IMR-90 (cell line): Measurements from ENCODE around the gene CFAP45. TPM values are rescaled to one million over a fixed set of nuclear protein-coding genes. Genes with fewer than 3 reads are reported as not detected.

Experiments used
- ATAC-seq: fragments of 200-7000 bp; cut with Tn5 transposase; 2 replicates; pipeline ENCODE4 v1.9.1; 2020; ENCODE audit warnings: low read depth, mild to moderate bottlenecking, moderate library complexity
- BruUV-seq: library from RNA; stranded (reverse); fragments of 400-500 nt; replicated peaks from 2 replicates; lab custom pipeline; 2021; lab: Mats Ljungman, UMichigan
- CTCF ChIA-PET: fragments of 300-600 bp; formaldehyde crosslinking; extraction: SDS; loops from one replicate; lab custom pipeline; 2021; ENCODE audit warnings: antibody characterized with exemption; lab: Yijun Ruan, JAX
- POLR2A ChIA-PET: fragments of 300-600 bp; sonication (Branson Sonifier 250); formaldehyde crosslinking; loops from one replicate; lab custom pipeline; 2022; ENCODE audit warnings: antibody characterized with exemption; ENCODE audit not compliant: unreplicated experiment; lab: Charles Lee
- DNase-seq: peaks from one replicate; pipeline ENCODE4 v3.0.0; 2013
- H2AFZ ChIP-seq: replicated peaks from 2 replicates; pipeline ENCODE3; 2013; ENCODE audit warnings: low read length, mild to moderate bottlenecking; ENCODE audit not compliant: poor library complexity
- H2AK5ac ChIP-seq: 2 replicates; pipeline ENCODE4 v1.6.1; 2013; ENCODE audit warnings: low read depth, low read length, inconsistent platforms
- H2AK9ac ChIP-seq: replicated peaks from 2 replicates; pipeline ENCODE3; 2013; ENCODE audit warnings: mild to moderate bottlenecking, low read depth, low read length, moderate library complexity; ENCODE audit not compliant: poor library complexity
- H2BK120ac ChIP-seq: 2 replicates; pipeline ENCODE4 v1.6.1; 2013; ENCODE audit warnings: low read depth, low read length, inconsistent platforms
- H2BK15ac ChIP-seq: 3 replicates; pipeline ENCODE4 v1.6.1; 2013; ENCODE audit warnings: low read depth, low read length, inconsistent platforms
- H2BK20ac ChIP-seq: 2 replicates; pipeline ENCODE4 v1.6.1; 2013; ENCODE audit warnings: low read depth, mild to moderate bottlenecking, inconsistent platforms, low read length, moderate library complexity
- H2BK5ac ChIP-seq: 2 replicates; pipeline ENCODE4 v1.6.1; 2013; ENCODE audit warnings: mild to moderate bottlenecking, low read depth, low read length, inconsistent platforms; ENCODE audit not compliant: poor library complexity, severe bottlenecking
- H3K14ac ChIP-seq: replicated peaks from 2 replicates; pipeline ENCODE4 v1.6.1; 2013; ENCODE audit warnings: low read depth, low read length, inconsistent platforms
- H3K18ac ChIP-seq: 2 replicates; pipeline ENCODE4 v1.6.1; 2013; ENCODE audit warnings: low read depth, low read length, control low read depth
- H3K23ac ChIP-seq: 2 replicates; pipeline ENCODE4 v1.6.1; 2013; ENCODE audit warnings: low read depth, low read length, inconsistent platforms
- H3K27ac ChIP-seq: 2 replicates; pipeline ENCODE4 v1.5.1; 2013; ENCODE audit warnings: mild to moderate bottlenecking, control low read depth, low read length; ENCODE audit not compliant: insufficient read depth
- H3K27me3 ChIP-seq: 2 replicates; pipeline ENCODE4 v1.6.1; 2013; ENCODE audit warnings: low read length; ENCODE audit not compliant: control insufficient read depth, insufficient read depth
- H3K36me3 ChIP-seq: 2 replicates; pipeline ENCODE4 v1.6.1; 2013; ENCODE audit warnings: low read length, mixed read lengths; ENCODE audit not compliant: control insufficient read depth, insufficient read depth
- H3K4ac ChIP-seq: 2 replicates; pipeline ENCODE4 v1.6.1; 2013; ENCODE audit warnings: low read depth, low read length, inconsistent platforms
- H3K4me1 ChIP-seq: 2 replicates; pipeline ENCODE4 v1.6.1; 2013; ENCODE audit warnings: low read length, mixed read lengths; ENCODE audit not compliant: control insufficient read depth, insufficient read depth
- H3K4me2 ChIP-seq: 2 replicates; pipeline ENCODE4 v1.6.1; 2013; ENCODE audit warnings: low read depth, mild to moderate bottlenecking, control low read depth, low read length, moderate library complexity
- H3K4me3 ChIP-seq: 2 replicates; pipeline ENCODE4 v1.5.1; 2013; ENCODE audit warnings: low read depth, mild to moderate bottlenecking, control low read depth, low read length, moderate library complexity; ENCODE audit not compliant: insufficient read depth
- H3K56ac ChIP-seq: 2 replicates; pipeline ENCODE4 v1.6.1; 2013; ENCODE audit warnings: low read length, inconsistent platforms; ENCODE audit not compliant: insufficient read depth; ENCODE audit errors: extremely low read depth
- H3K79me1 ChIP-seq, 2 experiments: 2 replicates each; pipeline ENCODE4 v1.6.1; 2013; ENCODE audit warnings: low read length in 2 of 2, inconsistent platforms in 1 of 2, low read depth in 1 of 2
- H3K9ac ChIP-seq: 2 replicates; pipeline ENCODE4 v1.6.1; 2013; ENCODE audit warnings: low read depth, low read length, control low read depth
- H3K9me1 ChIP-seq: 2 replicates; pipeline ENCODE4 v1.6.1; 2013; ENCODE audit warnings: low read length, inconsistent platforms; ENCODE audit not compliant: insufficient read depth
- H3K9me3 ChIP-seq: 2 replicates; pipeline ENCODE4 v1.6.1; 2013; ENCODE audit warnings: low read length; ENCODE audit not compliant: control insufficient read depth, insufficient read depth
- H4K20me1 ChIP-seq: 2 replicates; pipeline ENCODE4 v1.6.1; 2013; ENCODE audit warnings: low read length, inconsistent platforms; ENCODE audit not compliant: insufficient read depth
- H4K5ac ChIP-seq: 2 replicates; pipeline ENCODE4 v1.6.1; 2013; ENCODE audit warnings: mild to moderate bottlenecking, low read depth, low read length, control low read depth
- H4K8ac ChIP-seq, 2 experiments: 2 replicates each; pipeline ENCODE4 v1.6.1; 2013; ENCODE audit warnings: low read depth in 2 of 2, low read length in 2 of 2, control low read depth in 1 of 2, inconsistent platforms in 1 of 2
- H4K91ac ChIP-seq: 2 replicates; pipeline ENCODE4 v1.6.1; 2013; ENCODE audit warnings: low read depth, low read length, inconsistent platforms; ENCODE audit not compliant: insufficient read depth
- CEBPB ChIP-seq: IDR thresholded peaks from 2 replicates; pipeline ENCODE4 v1.6.1; 2012; ENCODE audit warnings: low read depth, low read length, improper control_type of control experiment
- CHD1 ChIP-seq: IDR thresholded peaks from 2 replicates; pipeline ENCODE4 v1.6.1; 2012; ENCODE audit warnings: low read depth, low read length, improper control_type of control experiment
- ELK1 ChIP-seq: fragments of 150-350 bp; IDR thresholded peaks from 2 replicates; pipeline ENCODE4 v1.6.1; 2016; ENCODE audit warnings: low read depth, mild to moderate bottlenecking, low read length, moderate library complexity, borderline replicate concordance
- FOS ChIP-seq: fragments of 150-350 bp; IDR thresholded peaks from 2 replicates; pipeline ENCODE4 v1.6.1; 2016; ENCODE audit warnings: low read depth, low read length
- MAFK ChIP-seq: IDR thresholded peaks from 2 replicates; pipeline ENCODE4 v1.6.1; 2012; ENCODE audit warnings: low read depth, low read length, improper control_type of control experiment
- MXI1 ChIP-seq: IDR thresholded peaks from 2 replicates; pipeline ENCODE4 v1.6.1; 2012; ENCODE audit warnings: low read depth, mild to moderate bottlenecking, low read length, moderate library complexity, borderline replicate concordance
- POLR2A ChIP-seq: IDR thresholded peaks from 2 replicates; pipeline ENCODE4 v1.6.1; 2012; ENCODE audit warnings: mild to moderate bottlenecking, low read depth, low read length
- RAD21 ChIP-seq: IDR thresholded peaks from 2 replicates; pipeline ENCODE4 v1.6.1; 2012; ENCODE audit warnings: low read length, improper control_type of control experiment
- RCOR1 ChIP-seq: IDR thresholded peaks from 2 replicates; pipeline ENCODE4 v1.6.1; 2012; ENCODE audit warnings: mild to moderate bottlenecking, low read length, improper control_type of control experiment; ENCODE audit not compliant: insufficient replicate concordance
- USF2 ChIP-seq: fragments of 150-350 bp; IDR thresholded peaks from 2 replicates; pipeline ENCODE4 v1.6.1; 2017; ENCODE audit warnings: mild to moderate bottlenecking, antibody characterized with exemption, low read length, low read depth
- WGBS, 2 experiments: methylation state at CpG; one replicate each; pipeline versions ENCODE4 v1.1.5 to v1.1.7; 2013; ENCODE audit warnings: missing lambda C conversion rate in 2 of 2; ENCODE audit not compliant: insufficient read length in 1 of 2; ENCODE audit errors: extremely low coverage in 2 of 2; 5-methylcytosine and 5-hydroxymethylcytosine counted together
- dilution Hi-C: fragments of 300-500 bp; cut with HindIII; formaldehyde crosslinking; loops from one replicate; pipeline ENCODE4 v1.14.3; 2018; ENCODE audit warnings: low sequenced_read_pairs; ENCODE audit not compliant: unreplicated experiment
- in situ Hi-C: fragments of 300-500 bp; cut with MboI; formaldehyde crosslinking; loops from 3 replicates; pipeline ENCODE4 v1.14.3; 2019; ENCODE audit warnings: low sequenced_read_pairs, inconsistent platforms, mixed read lengths
- intact Hi-C: fragments of 100-400 bp; cut with micrococcal nuclease; formaldehyde crosslinking; loops from 2 replicates; pipeline ENCODE4 v1.10.0; 2022
- polyA plus RNA-seq, 3 experiments: library from polyadenylated mRNA; depleted of rRNA; stranded (reverse); fragments of >200 nt; gene quantifications; 2 replicates each; pipeline ENCODE4 v1.2.3, GENCODE V29; 2012; ENCODE audit warnings: low replicate concordance in 1 of 3
- total RNA-seq: library from RNA; depleted of rRNA; stranded (reverse); fragments of >200 nt; gene quantifications from 2 replicates; pipeline ENCODE4 v1.2.3, GENCODE V29; 2012

The CFAP45 gene
- total and polyA plus RNA-seq, 2 of the 4 experiments (the other 2 are of a cell fraction), result 0.51 to 0.72 TPM

GRCh38 chr1:159939678-159940002 is 39.7 kb upstream of the CFAP45 start:
- Histone ChIP-seq H4K91ac (no peak overlapping the region), H3K9ac (no peak overlapping the region), H3K4me1 (no peaks in the 10 kb centered on the region), H2AK9ac (no peak overlapping the region), H2BK15ac (no peak overlapping the region), H3K56ac (no peak overlapping the region), H3K36me3 (no peaks in the 10 kb centered on the region), H3K79me1 (no peaks in the 10 kb centered on the region), H3K18ac (no peak overlapping the region), H3K27ac (no peak overlapping the region), H4K5ac (no peak overlapping the region), H4K8ac (no peak overlapping the region), H2BK20ac (no peak overlapping the region), H3K27me3 (peaks cover 62% of the 10 kb centered on the region), H3K4ac (no peak overlapping the region), H3K9me3 (no peaks in the 10 kb centered on the region), H2AFZ (no peak overlapping the region), H2AK5ac (no peak overlapping the region), H3K23ac (no peak overlapping the region), H3K9me1 (no peaks in the 10 kb centered on the region), H2BK5ac (no peak overlapping the region), H3K14ac (no peak overlapping the region), H3K4me3 (no peak overlapping the region), H2BK120ac (no peak overlapping the region), H4K20me1 (no peaks in the 10 kb centered on the region), H3K4me2 (no peak overlapping the region)
- ATAC-seq, result no peak
- dilution Hi-C loops, result no loop called here
- WGBS, 2 experiments, result 50% methylated on average over 2 of the region's 3 CpGs; no CpG with 5 or more reads in 1 of the 2 experiments
- in situ Hi-C loops, result loop anchor here (5.0 to 10.0 kb wide), 2 partner anchors 68 to 435 kb away; no protein-coding TSS in a partner anchor
- intact Hi-C loops, result loop anchor here (10.0 kb wide), 1 partner anchor 435 kb away; no protein-coding TSS in a partner anchor
- no TSS peak for BruUV-seq
- DNase-seq, result no peak
- POLR2A ChIA-PET, result no interaction called here
- TF ChIP-seq CHD1, result no peak
- no peak for TF ChIP-seq ELK1
- no peak for TF ChIP-seq MAFK
- no peak for TF ChIP-seq FOS
- TF ChIP-seq RAD21, result no peak
- no peak for TF ChIP-seq USF2
- no peak for TF ChIP-seq RCOR1
- no peak for TF ChIP-seq CEBPB
- TF ChIP-seq MXI1, result no peak
- TF ChIP-seq POLR2A, result no peak
- CTCF ChIA-PET, result interaction anchor here (6.4 kb wide), 1 partner anchor 67 kb away, joined by 48 read pairs; no protein-coding TSS in a partner anchor
